Progenitor cell of endocrine pancreas (in vitro differentiated cells): ENCODE measurements around the gene CCDC85B. TPM values are rescaled to one million over a fixed set of nuclear protein-coding genes. Genes with fewer than 3 reads are reported as not detected.
A peak's percentile ranks its signal among the peaks of the same experiment; 100 is the strongest.
"Not testable (repeated sequence)": the region's sequence is repeated elsewhere in the genome, so short reads cannot be mapped to it uniquely, and the experiment has no call there.

Experiments
- DNase-seq: peaks from one replicate; pipeline ENCODE4 v3.0.0; 2021; ENCODE audit warnings: low spot score; ENCODE audit not compliant: unreplicated experiment
- H3K27ac Mint-ChIP-seq: 2 replicates; pipeline ENCODE4 v1.8.0; 2021; ENCODE audit warnings: mild to moderate bottlenecking, moderate library complexity, mixed read lengths
- H3K27me3 Mint-ChIP-seq: 2 replicates; pipeline ENCODE4 v1.8.0; 2021; ENCODE audit warnings: mixed read lengths
- H3K36me3 Mint-ChIP-seq: 2 replicates; pipeline ENCODE4 v1.8.0; 2022; ENCODE audit warnings: mixed read lengths; ENCODE audit not compliant: insufficient read depth
- H3K4me1 Mint-ChIP-seq: 2 replicates; pipeline ENCODE4 v1.8.0; 2021; ENCODE audit warnings: low read depth, mixed read lengths
- H3K4me3 Mint-ChIP-seq: 2 replicates; pipeline ENCODE4 v1.8.0; 2021; ENCODE audit warnings: low read depth, mild to moderate bottlenecking, moderate library complexity, mixed read lengths
- H3K9me3 Mint-ChIP-seq: 2 replicates; pipeline ENCODE4 v1.8.0; 2021; ENCODE audit warnings: low read depth, mixed read lengths
- long read RNA-seq: library from polyadenylated mRNA; unstranded; transcript quantifications from one replicate; pipeline ENCODE4 v2.0.0, GENCODE V29; 2020
- total RNA-seq: library from RNA; stranded (reverse); gene quantifications from 2 replicates; pipeline ENCODE4 v1.2.1, GENCODE V29; 2021
- TF ChIP-seq, protein P1 (sequence below): fragments of 200-600 bp; sonication (generic); IDR thresholded peaks from one replicate; pipeline ENCODE4 v1.5.0; 2021; ENCODE audit warnings: antibody characterized with exemption, mild to moderate bottlenecking; ENCODE audit not compliant: unreplicated experiment

Gene CCDC85B
- 7.4 and 7.9 TPM in 2 replicates for total RNA-seq
- long read RNA-seq: 0 reads

DNA sequence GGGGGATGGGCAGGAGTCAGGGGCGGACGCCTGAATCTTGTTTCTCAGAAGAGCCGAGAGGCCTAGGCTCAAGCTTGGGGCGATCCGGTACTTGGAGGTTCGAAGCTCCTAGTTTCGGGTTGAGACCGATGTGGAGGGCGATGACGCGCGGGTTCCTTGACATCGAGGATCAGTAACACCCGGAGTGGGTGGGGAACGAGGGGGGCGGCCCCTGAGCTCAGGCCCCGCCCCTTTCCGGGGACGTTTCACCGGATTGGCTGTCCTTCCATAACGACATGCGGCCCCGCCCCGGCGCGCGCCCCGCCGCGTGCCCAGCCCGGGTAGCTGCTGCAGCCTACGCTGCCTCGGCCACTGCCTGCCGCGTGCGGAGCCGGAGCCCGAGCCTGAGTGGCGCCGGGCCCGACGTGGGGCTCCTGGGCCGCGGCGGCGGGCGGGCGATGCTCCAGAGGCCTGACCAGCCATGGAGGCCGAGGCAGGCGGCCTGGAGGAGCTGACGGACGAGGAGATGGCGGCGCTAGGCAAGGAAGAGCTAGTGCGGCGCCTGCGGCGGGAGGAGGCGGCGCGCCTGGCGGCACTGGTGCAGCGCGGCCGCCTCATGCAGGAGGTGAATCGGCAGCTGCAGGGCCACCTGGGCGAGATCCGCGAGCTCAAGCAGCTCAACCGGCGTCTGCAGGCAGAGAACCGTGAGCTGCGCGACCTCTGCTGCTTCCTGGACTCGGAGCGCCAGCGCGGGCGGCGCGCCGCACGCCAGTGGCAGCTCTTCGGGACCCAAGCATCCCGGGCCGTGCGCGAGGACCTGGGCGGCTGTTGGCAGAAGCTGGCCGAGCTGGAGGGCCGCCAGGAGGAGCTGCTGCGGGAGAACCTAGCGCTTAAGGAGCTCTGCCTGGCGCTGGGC is at the start of gene CCDC85B:
TSS of gene CCDC85B (plus strand) at position 350 of the 895 bp plus-strand sequence. CDS start at position 461, 111 bp downstream.
- peaks cover 35% of the 10 kb centered on the region for H3K4me1 Mint-ChIP-seq
- peaks cover 24% of the 10 kb centered on the region for H3K27me3 Mint-ChIP-seq
- peak within 1 kb of the TSS; percentile 93 for H3K27ac Mint-ChIP-seq
- no peaks in the 10 kb centered on the region for H3K9me3 Mint-ChIP-seq
- H3K4me3 Mint-ChIP-seq: peak within 1 kb of the TSS; percentile 98
- peaks cover 1% of the 10 kb centered on the region for H3K36me3 Mint-ChIP-seq
- TF ChIP-seq, protein P1, sequence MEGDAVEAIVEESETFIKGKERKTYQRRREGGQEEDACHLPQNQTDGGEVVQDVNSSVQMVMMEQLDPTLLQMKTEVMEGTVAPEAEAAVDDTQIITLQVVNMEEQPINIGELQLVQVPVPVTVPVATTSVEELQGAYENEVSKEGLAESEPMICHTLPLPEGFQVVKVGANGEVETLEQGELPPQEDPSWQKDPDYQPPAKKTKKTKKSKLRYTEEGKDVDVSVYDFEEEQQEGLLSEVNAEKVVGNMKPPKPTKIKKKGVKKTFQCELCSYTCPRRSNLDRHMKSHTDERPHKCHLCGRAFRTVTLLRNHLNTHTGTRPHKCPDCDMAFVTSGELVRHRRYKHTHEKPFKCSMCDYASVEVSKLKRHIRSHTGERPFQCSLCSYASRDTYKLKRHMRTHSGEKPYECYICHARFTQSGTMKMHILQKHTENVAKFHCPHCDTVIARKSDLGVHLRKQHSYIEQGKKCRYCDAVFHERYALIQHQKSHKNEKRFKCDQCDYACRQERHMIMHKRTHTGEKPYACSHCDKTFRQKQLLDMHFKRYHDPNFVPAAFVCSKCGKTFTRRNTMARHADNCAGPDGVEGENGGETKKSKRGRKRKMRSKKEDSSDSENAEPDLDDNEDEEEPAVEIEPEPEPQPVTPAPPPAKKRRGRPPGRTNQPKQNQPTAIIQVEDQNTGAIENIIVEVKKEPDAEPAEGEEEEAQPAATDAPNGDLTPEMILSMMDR: peak; percentile 49
- DNase-seq: peak; percentile 87

DNA sequence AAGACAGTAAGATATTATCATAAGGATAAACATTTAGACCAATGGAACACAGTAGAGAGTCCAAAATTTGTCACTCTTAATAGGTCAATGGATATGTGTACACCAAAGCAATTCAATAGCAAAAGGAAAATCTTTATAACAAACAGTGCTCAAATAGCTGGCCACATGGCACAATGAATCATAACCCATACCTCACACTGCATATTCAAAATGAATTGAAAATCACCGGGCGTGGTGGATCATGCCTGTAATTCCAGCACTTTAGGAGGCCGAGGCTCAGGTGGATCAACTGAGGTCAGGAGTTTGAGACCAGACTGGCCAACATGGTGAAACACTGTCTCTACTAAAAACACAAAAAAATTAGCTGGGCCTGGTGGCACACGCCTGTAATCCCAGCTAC is 48.3 kb upstream of the CCDC85B start:
- Mint-ChIP-seq H3K4me3 (no peak overlapping the region), H3K27ac (no peak overlapping the region)
- DNase-seq: no peak

DNA sequence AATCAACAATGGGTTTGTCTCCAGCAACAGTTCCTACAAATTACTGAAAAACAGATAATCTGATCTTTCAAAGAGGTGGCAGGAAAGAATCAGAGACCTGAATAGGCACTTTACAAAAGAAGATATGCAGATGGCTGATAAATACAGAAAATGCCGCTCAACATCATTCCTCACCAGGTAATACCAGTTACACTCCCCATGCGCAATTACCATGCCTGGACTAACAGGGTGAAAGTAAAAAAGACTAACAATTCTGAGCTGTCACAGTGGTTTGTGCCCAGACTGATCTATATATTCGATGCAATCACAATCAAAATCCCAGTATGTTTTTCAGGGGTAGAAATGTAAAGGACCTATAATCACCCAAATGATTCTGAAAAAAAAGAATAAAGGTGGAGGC is 46.7 kb upstream of the CCDC85B start:
- Mint-ChIP-seq H3K27me3 (no peaks in the 10 kb centered on the region), H3K36me3 (no peaks in the 10 kb centered on the region), H3K4me1 (peaks cover 3% of the 10 kb centered on the region), H3K27ac (peak overlapping the region; percentile 17), H3K4me3 (no peak overlapping the region), H3K9me3 (no peaks in the 10 kb centered on the region)
- TF ChIP-seq, protein P1: no peak
- DNase-seq: no peak

More for the DNA sequence above, 48.3 kb upstream of the CCDC85B start:
- no peaks in the 10 kb centered on the region for H3K9me3 Mint-ChIP-seq
- H3K27me3 Mint-ChIP-seq: no peaks in the 10 kb centered on the region
- peaks cover 3% of the 10 kb centered on the region for H3K4me1 Mint-ChIP-seq
- TF ChIP-seq, protein P1: no peak
- H3K36me3 Mint-ChIP-seq: no peaks in the 10 kb centered on the region

DNA sequence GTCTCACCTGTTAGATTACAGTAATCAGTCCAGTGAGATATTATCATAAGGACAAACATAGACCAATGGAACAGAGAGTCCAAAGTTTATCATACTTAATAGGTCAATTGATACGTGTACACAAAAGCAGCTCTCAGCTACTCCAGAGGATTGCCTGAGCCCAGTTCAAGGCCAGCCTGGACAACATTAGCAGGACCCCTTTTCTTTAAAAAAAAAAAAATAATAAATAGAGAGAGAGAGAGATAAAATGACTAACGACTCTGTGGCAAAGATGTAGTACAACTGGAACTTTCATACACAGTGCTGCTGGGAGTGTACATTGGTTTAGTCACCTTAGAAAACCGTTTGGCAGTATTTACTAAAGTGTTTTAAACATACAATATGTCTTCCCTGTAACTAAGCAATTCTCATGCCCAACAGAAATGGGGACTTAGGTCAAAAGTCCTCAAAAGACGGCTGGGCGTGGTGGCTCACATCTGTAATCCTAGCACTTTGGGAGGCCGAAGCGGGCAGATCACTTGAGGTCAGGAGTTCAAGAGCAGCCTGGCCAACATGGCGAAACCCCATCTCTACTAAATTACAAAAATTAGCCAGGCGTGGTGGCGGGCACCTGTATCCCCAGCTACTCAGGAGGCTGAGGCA is 46.1 kb upstream of the CCDC85B start:
- no peaks in the 10 kb centered on the region for H3K27me3 Mint-ChIP-seq
- H3K4me3 Mint-ChIP-seq: no peak overlapping the region
- H3K36me3 Mint-ChIP-seq: no peaks in the 10 kb centered on the region
- peak overlapping the region; percentile 17 for H3K27ac Mint-ChIP-seq
- TF ChIP-seq, protein P1: no peak
- no peaks in the 10 kb centered on the region for H3K9me3 Mint-ChIP-seq
- H3K4me1 Mint-ChIP-seq: peaks cover 4% of the 10 kb centered on the region
- no peak for DNase-seq

DNA sequence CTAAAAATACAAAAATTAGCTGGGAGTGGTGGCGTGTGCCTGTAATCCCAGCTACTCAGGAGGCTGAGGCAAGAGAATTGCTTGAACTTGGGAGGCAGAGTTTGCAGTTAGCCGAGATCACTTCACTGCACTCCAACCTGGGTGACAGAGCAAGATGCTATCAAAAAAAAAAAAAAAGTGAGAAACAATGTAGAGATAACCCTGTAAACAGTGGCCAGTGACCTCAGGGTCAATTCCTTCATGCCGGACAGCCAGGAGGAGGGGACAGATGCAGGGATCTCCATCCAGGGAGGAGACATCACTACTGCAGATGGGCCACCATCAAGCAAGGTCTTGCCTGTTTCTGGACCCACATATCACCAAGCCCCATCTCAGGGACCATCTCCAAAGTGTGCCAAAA is 42.7 kb upstream of the CCDC85B start:
- H3K36me3 Mint-ChIP-seq: peaks cover 7% of the 10 kb centered on the region
- no peaks in the 10 kb centered on the region for H3K9me3 Mint-ChIP-seq
- no peak overlapping the region for H3K4me3 Mint-ChIP-seq
- no peak overlapping the region for H3K27ac Mint-ChIP-seq
- H3K27me3 Mint-ChIP-seq: no peaks in the 10 kb centered on the region
- H3K4me1 Mint-ChIP-seq: peaks cover 4% of the 10 kb centered on the region
- TF ChIP-seq, protein P1: no peak
- no peak for DNase-seq

DNA sequence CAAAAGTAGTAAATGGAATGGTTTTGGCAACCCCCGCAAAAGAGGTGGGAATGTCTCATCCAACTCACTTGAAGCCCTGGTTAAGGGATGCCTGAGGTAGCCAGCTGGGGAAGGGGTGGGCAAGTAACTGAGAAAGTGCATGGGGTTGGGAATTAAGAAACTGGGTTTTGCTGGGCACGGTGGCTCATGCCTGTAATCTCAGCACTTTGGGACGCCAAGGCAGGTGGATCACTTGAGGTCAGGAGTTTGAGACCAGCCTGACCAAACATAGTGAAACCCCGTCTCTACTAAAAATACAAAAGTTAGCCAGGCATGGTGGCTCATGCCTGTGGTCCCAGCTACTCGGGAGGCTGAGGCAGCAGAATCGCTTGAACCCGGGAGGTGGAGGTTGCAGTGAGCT is 41.8 kb upstream of the CCDC85B start:
- peaks cover 13% of the 10 kb centered on the region for H3K36me3 Mint-ChIP-seq
- H3K27me3 Mint-ChIP-seq, H3K27ac Mint-ChIP-seq, H3K4me1 Mint-ChIP-seq, DNase-seq, H3K9me3 Mint-ChIP-seq, H3K4me3 Mint-ChIP-seq: not testable (repeated sequence)
